Measurements from ENCODE around the gene BMP6. TPM values are rescaled to one million over a fixed set of nuclear protein-coding genes. Genes with fewer than 3 reads are reported as not detected.

BMP6 gene
- total and polyA plus RNA-seq, 2 of the 8 experiments (the other 6 are each of a cell fraction or from before 2014, with no cell fraction given): 2.0 to 2.1 TPM

- CTCF ChIA-PET (ENCODE audit: partially characterized antibody): interaction anchor here (1.1 to 2.4 kb wide), 5 partner anchors 25 to 311 kb away, joined by 3 to 13 read pairs (median 3); no protein-coding TSS in a partner anchor
- FAIRE-seq: no peak
- H3K9ac ChIP-seq (replicated peaks in 1 of 4; ENCODE audit: extremely low read depth in 1 of 4, low read depth in 3 of 4, low read length in 3 of 4): no peak overlapping the region
Measured at GRCh38 chr6:7747901-7748504, 22.1 kb downstream of the BMP6 start.

More at GRCh38 chr6:7747901-7748504, 22.1 kb downstream of the BMP6 start:
- no peaks in the 10 kb centered on the region for H4K20me1 ChIP-seq (replicated peaks in 1 of 2; ENCODE audit: control insufficient read depth in 1 of 2, insufficient read depth in 2 of 2, low read length in 2 of 2)
- H2BK15ac ChIP-seq (ENCODE audit: low read length): no peak overlapping the region
- no peaks in the 10 kb centered on the region for H3K23me2 ChIP-seq (ENCODE audit: low read depth, low read length)
- H3K18ac ChIP-seq (ENCODE audit: extremely low read depth, low read length): no peak overlapping the region
- H3K23ac ChIP-seq (ENCODE audit: insufficient read length): no peak overlapping the region
- H4K8ac ChIP-seq (ENCODE audit: extremely low read depth, insufficient read depth, low read length): no peak overlapping the region
- no peaks in the 10 kb centered on the region for H3K79me2 ChIP-seq (ENCODE audit: control insufficient read depth in 1 of 2, insufficient read depth in 2 of 2, low read length in 2 of 2)
- no peaks in the 10 kb centered on the region for H3K27me3 ChIP-seq (replicated peaks in 1 of 4; ENCODE audit: control insufficient read depth in 3 of 4, extremely low read depth in 1 of 4, insufficient read depth in 3 of 4, low read length in 3 of 4)
- H2BK12ac ChIP-seq (ENCODE audit: low read depth, low read length): no peak overlapping the region
- H3K4ac ChIP-seq (replicated peaks; ENCODE audit: insufficient read length, low read depth, low read length): no peak overlapping the region
- no peak overlapping the region for H4K91ac ChIP-seq (replicated peaks; ENCODE audit: insufficient read length, low read length)
- no peak overlapping the region for H4K5ac ChIP-seq (ENCODE audit: insufficient read length, low read depth, low read length)
- no peaks in the 10 kb centered on the region for H3K36me3 ChIP-seq (ENCODE audit: control insufficient read depth in 2 of 4, insufficient read depth in 4 of 4, low read length in 3 of 4)
- POLR2A ChIA-PET (ENCODE audit: partially characterized antibody): no interaction called here
- no peak overlapping the region for H3K14ac ChIP-seq (ENCODE audit: insufficient read length)
- H2AK5ac ChIP-seq (ENCODE audit: low read depth, low read length): no peak overlapping the region
- no peak overlapping the region for H3K27ac ChIP-seq (ENCODE audit: low read depth, low read length)
- no peak overlapping the region for H3K56ac ChIP-seq (replicated peaks; ENCODE audit: insufficient read length, low read depth, low read length)
- H3K79me1 ChIP-seq (ENCODE audit: low read depth, low read length): no peaks in the 10 kb centered on the region
- H3K9me3 ChIP-seq (ENCODE audit: insufficient read depth in 2 of 2, low read depth in 1 of 2, low read length in 1 of 2): no peaks in the 10 kb centered on the region
- H2BK5ac ChIP-seq (ENCODE audit: low read depth, low read length): no peak overlapping the region
- no peak overlapping the region for H2BK120ac ChIP-seq (replicated peaks; ENCODE audit: low read depth, low read length)
- DNase-seq (ENCODE audit: low read depth in 1 of 2, low spot score in 2 of 2): no peak
- no peak for TF ChIP-seq CEBPB (IDR thresholded peaks at IDR 0.05; ENCODE audit: low read depth, low read length)
- no peak for TF ChIP-seq FOSL1 (IDR thresholded peaks at IDR 0.05; ENCODE audit: insufficient read depth, low read depth, low read length)
- TF ChIP-seq E2F6 (IDR thresholded peaks at IDR 0.05): no peak
- TF ChIP-seq MAX (IDR thresholded peaks at IDR 0.05): no peak
- no peak for TF ChIP-seq CHD1 (IDR thresholded peaks at IDR 0.05; ENCODE audit: low read depth, low read length)
- no peak for TF ChIP-seq POLR2A (IDR thresholded peaks at IDR 0.05; ENCODE audit: control extremely low read depth in 1 of 2, low read depth in 2 of 2, low read length in 2 of 2)
- no peak for TF ChIP-seq NANOG (IDR thresholded peaks at IDR 0.05; ENCODE audit: insufficient read depth, low read depth, low read length, poor library complexity, severe bottlenecking)
- no peak overlapping the region for H2BK20ac ChIP-seq (ENCODE audit: low read length)
- peaks cover 0 to 4% (median 0%) of the 10 kb centered on the region in 4 experiments; a peak in 1 of 7 replicates for H3K4me1 ChIP-seq (replicated peaks in 1 of 4; ENCODE audit: control insufficient read depth in 3 of 4, insufficient read depth in 4 of 4, low read length in 3 of 4)
- H2AFZ ChIP-seq (ENCODE audit: low read length): no peak overlapping the region
- no peak overlapping the region for H3K4me3 ChIP-seq (ENCODE audit: extremely low read depth in 1 of 4, insufficient read depth in 2 of 4, low read depth in 3 of 4, low read length in 4 of 4)
- no peak overlapping the region for H3K4me2 ChIP-seq (ENCODE audit: insufficient read depth in 1 of 2, low read depth in 2 of 2, low read length in 2 of 2)
- 86% methylated on average over 2 of the region's 2 CpGs; no CpG with 5 or more reads in 1 of the 2 experiments for WGBS, 2 experiments (ENCODE audit: extremely low coverage in 1 of 2, insufficient coverage in 1 of 2, insufficient read length in 1 of 2, insufficient replicate concordance in 2 of 2, low coverage in 1 of 2, low lambda C conversion rate in 2 of 2, missing lambda C conversion rate in 1 of 2)

Data from H1 (cell line).